AG04449 (cell line): ENCODE results near the gene MAST2.
"Not testable (repeated sequence)": the region's sequence is repeated elsewhere in the genome, so short reads cannot be mapped to it uniquely, and the experiment has no call there.

Source experiments
- CTCF ChIA-PET: fragments of 350-600 bp; formaldehyde crosslinking; extraction: SDS; loops from one replicate; lab custom pipeline; 2021; ENCODE audit warnings: antibody characterized with exemption; lab: Yijun Ruan, JAX
- POLR2A ChIA-PET: fragments of 400-600, 350-600 bp; formaldehyde crosslinking; extraction: SDS; loops from one replicate; lab custom pipeline; 2020; ENCODE audit warnings: antibody characterized with exemption, inconsistent platforms; lab: Yijun Ruan, JAX
- DNase-seq: peaks from one replicate; pipeline ENCODE4 v3.0.0-alpha.2; 2010; ENCODE audit warnings: low read depth, low spot score
- H3K4me3 ChIP-seq: 2 replicates; pipeline ENCODE4 v1.5.1; 2011; ENCODE audit warnings: low read depth, mild to moderate bottlenecking, control low read depth, low read length
- TF ChIP-seq, protein P1 (sequence below): IDR thresholded peaks from one replicate; pipeline ENCODE4 v1.5.1; 2011; ENCODE audit warnings: mild to moderate bottlenecking, moderate library complexity, low read length, control low read depth, inconsistent platforms; ENCODE audit not compliant: insufficient read depth; ENCODE audit errors: missing control alignments

Gene MAST2

DNA sequence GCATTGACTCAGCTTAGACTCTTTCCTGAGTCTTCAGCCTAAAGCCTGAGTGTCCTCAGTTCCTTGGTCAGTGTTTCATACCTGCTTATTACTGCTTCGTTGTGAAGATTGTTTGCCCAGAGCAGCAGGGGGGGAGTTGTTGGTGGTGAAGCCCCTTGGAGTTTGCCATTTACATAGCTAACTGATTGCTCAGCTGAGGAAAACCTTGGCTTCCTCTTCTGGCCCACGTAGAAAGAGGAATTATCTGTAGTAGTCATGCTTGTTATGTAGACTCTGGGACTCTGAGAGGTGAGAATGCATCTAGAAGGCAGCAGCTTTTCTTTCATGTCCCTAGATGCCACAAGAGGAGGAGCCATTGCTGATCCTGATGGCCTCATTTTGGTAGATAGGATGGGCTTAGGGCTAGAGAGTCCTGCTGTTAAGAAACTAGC lies 125.9 kb downstream of the MAST2 start:
- CTCF ChIA-PET = interaction anchor here (1.4 kb wide), 1 partner anchor 25 kb away, joined by 3 read pairs; no protein-coding TSS in a partner anchor
- DNase-seq = no peak
- TF ChIP-seq, protein P1, sequence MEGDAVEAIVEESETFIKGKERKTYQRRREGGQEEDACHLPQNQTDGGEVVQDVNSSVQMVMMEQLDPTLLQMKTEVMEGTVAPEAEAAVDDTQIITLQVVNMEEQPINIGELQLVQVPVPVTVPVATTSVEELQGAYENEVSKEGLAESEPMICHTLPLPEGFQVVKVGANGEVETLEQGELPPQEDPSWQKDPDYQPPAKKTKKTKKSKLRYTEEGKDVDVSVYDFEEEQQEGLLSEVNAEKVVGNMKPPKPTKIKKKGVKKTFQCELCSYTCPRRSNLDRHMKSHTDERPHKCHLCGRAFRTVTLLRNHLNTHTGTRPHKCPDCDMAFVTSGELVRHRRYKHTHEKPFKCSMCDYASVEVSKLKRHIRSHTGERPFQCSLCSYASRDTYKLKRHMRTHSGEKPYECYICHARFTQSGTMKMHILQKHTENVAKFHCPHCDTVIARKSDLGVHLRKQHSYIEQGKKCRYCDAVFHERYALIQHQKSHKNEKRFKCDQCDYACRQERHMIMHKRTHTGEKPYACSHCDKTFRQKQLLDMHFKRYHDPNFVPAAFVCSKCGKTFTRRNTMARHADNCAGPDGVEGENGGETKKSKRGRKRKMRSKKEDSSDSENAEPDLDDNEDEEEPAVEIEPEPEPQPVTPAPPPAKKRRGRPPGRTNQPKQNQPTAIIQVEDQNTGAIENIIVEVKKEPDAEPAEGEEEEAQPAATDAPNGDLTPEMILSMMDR = no peak
- POLR2A ChIA-PET = no interaction called here
- H3K4me3 ChIP-seq = no peak overlapping the region

DNA sequence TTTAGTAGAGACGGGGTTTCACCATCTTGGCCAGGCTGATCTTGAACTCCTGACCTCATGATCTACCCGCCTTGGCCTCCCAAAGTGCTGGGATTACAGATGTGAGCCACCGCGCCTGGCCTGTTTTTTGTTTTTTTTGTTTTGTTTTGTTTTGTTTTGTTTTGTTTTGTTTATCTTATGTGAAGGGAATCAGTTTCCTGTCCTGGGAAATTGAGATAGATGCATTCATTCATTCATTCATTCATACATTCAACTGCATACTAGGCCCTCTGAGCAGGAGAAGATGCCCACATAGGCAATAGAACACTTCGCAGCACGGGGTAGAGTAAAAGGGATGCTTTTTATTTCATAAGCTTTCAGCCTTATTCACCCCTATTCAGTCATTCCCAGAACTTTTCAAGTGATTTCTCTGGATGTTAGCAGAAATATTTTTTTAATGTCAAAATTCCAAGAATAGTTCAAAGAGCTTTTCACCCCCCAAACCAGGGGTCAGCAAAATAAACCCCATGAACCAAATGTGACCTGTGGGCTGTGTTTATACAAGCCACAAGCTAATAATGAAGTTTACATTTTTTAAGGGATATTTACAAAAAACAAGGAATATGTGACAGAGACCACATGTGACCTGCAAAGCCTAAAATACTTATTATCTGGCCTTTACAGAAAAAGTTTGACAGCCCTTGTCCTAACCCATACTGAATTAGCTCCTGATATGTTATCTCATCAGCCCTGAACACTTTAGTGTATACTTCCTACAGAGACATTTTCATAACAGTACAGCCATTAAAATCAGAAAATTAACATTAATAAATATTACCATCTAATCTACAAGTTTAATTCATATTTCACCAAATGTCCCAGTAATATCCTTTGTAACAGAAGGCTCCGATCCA lies 127.1 kb downstream of the MAST2 start:
- DNase-seq = no peak
- no peak overlapping the region for H3K4me3 ChIP-seq
- TF ChIP-seq, protein P1 = no peak
- POLR2A ChIA-PET = no interaction called here
- CTCF ChIA-PET = interaction anchor here (1.4 kb wide), 1 partner anchor 24 kb away, joined by 3 read pairs; no protein-coding TSS in a partner anchor

DNA sequence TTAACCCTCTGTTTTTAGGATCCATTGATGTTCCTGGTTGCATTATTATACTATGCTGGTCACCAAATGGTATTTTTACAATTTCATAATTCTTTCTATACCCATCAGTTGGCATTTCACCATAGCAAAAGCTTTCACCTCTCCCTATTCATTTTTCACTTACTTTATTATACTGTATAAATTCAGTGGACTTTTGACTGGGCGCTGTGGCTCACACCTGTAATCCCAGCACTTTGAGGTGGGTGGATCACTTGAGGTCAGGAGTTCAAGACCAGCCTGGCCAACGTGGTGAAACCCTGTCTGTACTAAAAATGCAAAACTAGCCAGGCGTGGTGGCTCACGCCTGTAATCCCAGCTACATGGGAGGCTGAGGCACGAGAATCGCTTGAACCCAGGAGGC lies 128.8 kb downstream of the MAST2 start:
- CTCF ChIA-PET = interaction anchor here (2.5 kb wide), 1 partner anchor 13 kb away, joined by 12 read pairs; no protein-coding TSS in a partner anchor
- H3K4me3 ChIP-seq, DNase-seq, POLR2A ChIA-PET: not testable (repeated sequence)

DNA sequence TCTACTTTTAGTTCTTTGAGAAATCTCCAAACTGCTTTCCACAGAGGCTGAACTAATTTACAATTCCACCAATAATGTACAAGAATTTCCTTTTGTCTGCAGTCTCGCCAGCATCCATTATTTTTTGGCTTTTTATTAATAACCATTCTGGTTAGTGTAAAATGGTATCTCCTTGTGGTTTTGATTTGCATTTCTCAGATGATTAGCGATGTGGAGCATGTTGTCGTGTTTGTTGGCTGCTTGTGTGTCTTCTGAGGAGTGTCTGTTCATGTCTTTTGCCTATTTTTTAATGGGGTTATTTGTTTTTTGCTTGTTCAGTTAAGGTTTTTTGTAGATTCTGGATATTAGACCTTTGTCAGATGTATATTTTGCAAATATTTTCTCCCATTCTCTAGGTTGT lies 131.5 kb downstream of the MAST2 start:
- no peak for DNase-seq
- TF ChIP-seq, protein P1 = no peak
- ChIA-PET POLR2A (no interaction called here), CTCF (no interaction called here)
- no peak overlapping the region for H3K4me3 ChIP-seq

DNA sequence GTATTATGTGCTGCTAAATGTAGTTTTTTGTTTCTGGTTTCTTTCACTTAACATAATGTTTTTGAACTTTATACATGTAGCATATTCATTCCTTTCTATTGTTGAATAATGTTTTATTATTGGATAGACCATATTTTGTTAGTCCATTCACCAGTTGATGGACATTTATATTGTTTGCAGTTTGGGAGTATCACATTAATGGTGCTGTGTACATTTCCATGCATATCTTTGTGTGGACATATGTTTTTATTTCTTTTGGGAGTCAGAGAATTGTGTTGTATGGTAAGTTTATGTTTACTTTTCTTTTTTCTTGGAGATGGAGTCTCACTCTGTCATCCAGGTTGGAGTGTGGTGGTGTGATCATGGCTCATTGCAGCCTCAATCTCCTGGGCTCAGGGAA lies 134.6 kb downstream of the MAST2 start:
- ChIA-PET CTCF (no interaction called here), POLR2A (no interaction called here)
- TF ChIP-seq, protein P1 = no peak
- DNase-seq = no peak
- H3K4me3 ChIP-seq = no peak overlapping the region

DNA sequence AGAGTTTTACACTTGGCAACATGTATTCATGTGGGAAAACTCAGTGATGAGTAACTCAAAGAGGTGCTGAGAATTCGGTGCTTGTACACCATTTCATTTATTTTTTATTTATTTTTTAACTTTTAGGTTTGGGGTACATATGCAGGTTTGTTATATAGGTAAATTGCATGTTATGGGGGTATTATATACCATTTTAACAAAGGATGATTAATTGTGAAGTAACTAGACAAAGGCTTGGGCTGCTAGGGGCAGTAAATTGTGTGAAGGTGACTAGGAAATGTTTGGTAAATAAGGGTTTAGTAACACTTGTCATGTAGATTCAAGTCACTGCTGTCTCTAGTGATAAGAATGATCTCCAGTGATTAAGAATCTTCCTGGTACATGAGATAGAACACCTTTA lies 139.0 kb downstream of the MAST2 start:
- TF ChIP-seq, protein P1 = no peak
- DNase-seq = no peak
- CTCF ChIA-PET = no interaction called here
- POLR2A ChIA-PET = no interaction called here
- no peak overlapping the region for H3K4me3 ChIP-seq

DNA sequence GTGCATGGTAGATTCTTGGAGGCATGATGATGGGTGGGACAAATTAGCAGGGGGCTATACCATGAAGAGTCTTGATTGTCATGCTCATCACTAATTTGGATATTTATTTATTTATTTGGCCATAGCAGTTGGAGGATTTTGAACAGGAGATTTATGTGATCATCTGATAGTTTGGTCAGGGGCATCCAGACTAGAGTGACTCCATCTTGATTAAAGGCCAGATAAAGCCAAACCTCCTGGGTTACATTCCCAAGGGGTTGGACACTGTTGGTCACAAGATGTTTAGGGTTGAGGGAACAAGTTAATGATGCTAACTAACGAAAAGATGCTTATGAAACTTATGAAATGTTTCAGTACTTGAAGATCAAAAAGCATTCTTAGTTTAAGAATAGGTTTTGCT lies 139.8 kb downstream of the MAST2 start:
- ChIA-PET CTCF (no interaction called here), POLR2A (no interaction called here)
- TF ChIP-seq, protein P1 = no peak
- DNase-seq = no peak
- no peak overlapping the region for H3K4me3 ChIP-seq
